Measurements from ENCODE around the gene QKI. TPM values are rescaled to one million over a fixed set of nuclear protein-coding genes. Genes with fewer than 3 reads are reported as not detected.
A peak's percentile ranks its signal among the peaks of the same experiment; 100 is the strongest.
"Not testable (repeated sequence)": the region's sequence is repeated elsewhere in the genome, so short reads cannot be mapped to it uniquely, and the experiment has no call there.

Gene QKI
- total RNA-seq, 1 experiment from 2014 or later: 61.1 TPM

DNA sequence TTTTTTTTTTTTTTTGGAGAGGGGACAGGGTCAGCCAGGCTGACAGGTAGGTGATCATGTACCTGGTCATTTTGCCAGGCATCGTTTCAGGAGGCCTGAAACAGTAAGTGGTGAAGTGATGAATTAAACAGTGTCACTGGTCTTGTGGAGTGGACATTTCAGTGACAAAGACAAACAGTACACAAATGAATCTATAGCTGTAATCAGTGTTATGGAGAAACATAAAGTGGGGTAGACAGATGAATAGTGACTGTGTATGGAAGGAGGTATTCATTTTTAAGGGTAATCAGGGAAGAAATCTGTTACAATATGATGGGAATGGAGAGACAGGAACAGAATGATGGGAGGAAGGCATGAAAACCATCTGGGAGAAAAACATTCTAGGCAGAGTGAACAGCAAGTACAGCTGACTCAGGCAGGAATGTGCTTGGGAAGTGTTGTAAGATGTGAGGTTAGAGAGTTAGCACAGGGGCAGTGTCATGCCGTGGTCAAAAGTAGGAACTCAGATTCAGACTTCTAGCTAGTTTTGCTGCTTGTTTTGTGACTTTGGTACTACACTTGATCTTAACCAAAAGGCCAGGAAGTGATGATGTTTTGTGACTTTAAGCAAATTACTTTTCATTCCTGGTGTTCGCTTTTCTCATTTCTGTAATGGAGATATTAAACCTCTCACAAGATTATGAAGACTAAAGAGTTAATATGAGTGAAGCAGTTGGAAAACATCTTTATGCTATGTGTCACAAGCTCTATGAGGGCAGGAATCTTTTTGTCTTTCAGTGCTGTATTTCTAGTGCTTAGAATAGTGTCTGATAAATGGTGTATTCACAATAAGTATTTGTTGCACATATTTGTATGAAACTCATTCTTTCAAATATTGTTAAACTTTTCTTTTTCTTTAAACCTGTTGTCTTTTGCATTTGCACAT is 43.4 kb downstream of the QKI start:
- in situ Hi-C loops (cut with HindIII; ENCODE audit: low pct_unique_long_range_greater_than_20kb, low sequenced_read_pairs): no loop called here
- DNase-seq (ENCODE audit: low read depth, low spot score): no peak

DNA sequence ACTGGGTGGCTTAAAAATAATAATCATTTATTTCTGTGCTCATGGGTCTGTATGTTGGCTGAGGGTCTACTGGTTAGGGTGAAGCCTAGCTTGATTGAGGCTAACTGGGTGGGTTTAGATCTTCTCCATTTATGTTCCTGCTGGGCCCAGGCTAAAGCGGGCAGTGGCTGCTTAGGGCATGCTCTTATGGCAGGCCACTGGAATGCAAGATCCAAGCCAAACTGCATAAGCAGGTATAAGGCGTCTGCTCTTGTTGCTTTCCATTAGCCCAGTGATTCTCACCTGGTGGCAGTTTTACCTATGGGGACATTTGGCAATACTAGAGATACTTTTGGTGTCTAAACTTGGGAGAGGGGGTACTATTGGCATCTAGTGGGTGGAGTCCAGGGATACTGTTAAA is 44.5 kb downstream of the QKI start:
- in situ Hi-C loops (cut with HindIII; ENCODE audit: low pct_unique_long_range_greater_than_20kb, low sequenced_read_pairs): no loop called here
- no peak for DNase-seq (ENCODE audit: low read depth, low spot score)

DNA sequence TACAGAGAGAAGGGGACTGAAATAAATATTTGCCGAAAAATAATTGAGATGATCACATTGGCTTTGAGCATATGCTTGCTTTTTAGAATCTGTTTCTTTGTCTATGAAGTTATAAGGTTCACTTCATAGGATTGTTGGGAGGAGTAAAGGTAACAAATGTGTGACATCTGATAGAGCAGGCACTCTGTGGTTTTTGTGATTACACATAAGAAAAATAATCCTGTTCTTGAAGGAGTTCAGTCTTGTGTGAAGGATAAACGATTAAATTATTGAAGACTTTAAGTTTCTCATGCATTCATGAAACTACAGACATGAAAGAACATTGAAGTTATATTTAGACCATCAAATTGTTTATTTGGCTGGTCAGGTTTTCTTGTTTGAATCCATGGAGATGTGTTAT is 45.0 kb downstream of the QKI start:
- DNase-seq (ENCODE audit: low read depth, low spot score): no peak

DNA sequence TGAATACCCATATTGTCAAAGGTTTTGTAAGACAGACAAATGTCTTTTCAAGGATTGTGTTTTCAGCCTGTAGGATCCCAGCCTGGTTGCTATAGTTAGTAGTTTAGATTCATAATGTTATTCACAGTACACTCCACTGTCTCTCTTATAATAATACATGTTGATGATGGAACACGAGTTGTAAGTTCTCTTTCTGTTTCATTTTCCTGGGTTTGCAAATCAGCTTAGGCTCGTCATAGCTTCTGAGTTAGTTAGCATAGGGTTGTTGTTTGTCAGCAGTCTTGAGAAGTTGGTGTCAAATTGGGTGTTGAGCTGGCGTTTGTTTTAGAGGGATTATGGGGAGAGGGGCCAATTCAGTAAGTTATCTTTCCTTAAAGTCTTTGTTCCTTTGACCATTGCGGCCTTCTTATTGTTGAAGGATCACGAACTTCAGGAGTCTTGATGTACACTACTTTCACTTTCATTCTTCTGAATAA is 45.8 kb downstream of the QKI start:
- in situ Hi-C loops (cut with HindIII; ENCODE audit: low pct_unique_long_range_greater_than_20kb, low sequenced_read_pairs): no loop called here
- DNase-seq (ENCODE audit: low read depth, low spot score): peak; percentile 43

More for the DNA sequence above, 45.0 kb downstream of the QKI start:
- in situ Hi-C loops (cut with HindIII; ENCODE audit: low pct_unique_long_range_greater_than_20kb, low sequenced_read_pairs): no loop called here

DNA sequence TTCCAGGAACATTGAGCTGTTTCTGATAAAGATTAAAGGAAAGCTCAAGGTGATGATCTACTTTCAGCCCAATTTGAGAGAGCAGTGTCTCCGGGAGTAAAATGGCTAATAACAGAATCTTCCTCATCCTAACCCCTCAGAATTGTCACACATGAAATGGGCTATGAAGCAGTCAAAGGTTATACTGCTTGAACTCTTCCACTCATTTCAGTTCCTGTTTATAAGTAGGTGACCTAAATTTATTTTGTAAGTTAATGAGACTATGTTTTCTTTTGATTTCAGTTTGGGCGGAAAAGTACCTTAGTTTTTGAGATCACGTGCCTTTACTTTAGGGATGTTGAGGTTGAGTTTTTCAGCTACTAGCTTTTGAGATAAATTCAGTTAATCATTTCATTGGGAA is 47.2 kb downstream of the QKI start:
- no peak for DNase-seq (ENCODE audit: low read depth, low spot score)
- in situ Hi-C loops (cut with HindIII; ENCODE audit: low pct_unique_long_range_greater_than_20kb, low sequenced_read_pairs): no loop called here

DNA sequence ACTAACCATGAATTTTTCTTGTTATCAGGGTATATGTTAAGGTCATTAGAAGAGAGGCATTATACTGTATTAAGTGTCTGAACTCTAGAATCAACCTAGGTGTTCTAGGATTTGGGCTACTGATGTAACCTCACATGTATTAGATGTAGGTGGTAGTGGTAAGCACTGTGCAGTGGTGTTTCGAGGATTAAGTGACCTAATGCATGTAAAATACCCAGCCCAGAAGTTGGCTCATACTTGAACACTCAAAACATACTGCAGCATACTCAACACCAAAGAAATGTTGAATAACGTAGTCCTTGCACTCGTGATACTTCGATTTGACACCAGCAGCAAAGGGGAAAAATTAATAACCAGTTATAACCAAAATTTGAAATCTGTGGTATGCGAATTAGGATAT is 48.7 kb downstream of the QKI start:
- DNase-seq (ENCODE audit: low read depth, low spot score): no peak
- in situ Hi-C loops (cut with HindIII; ENCODE audit: low pct_unique_long_range_greater_than_20kb, low sequenced_read_pairs): no loop called here

DNA sequence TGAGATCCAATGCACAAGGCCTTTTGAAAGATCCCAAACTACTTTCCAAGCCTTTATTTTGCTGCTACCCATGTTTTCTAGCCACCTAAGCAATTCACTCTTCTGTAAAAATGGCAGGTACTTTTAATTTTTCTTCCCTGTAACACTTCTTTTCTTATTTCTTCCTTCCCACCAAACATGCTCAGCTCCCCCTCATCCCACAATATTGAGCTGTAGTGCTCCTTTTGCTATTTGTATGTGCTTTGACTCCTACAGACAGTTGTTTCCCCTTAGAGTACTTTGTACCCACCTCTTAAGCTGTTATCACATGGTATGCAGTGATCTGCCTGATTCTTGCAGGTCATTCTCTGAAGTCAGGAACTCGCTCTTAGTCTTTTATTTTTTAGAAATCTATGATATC is 49.3 kb downstream of the QKI start:
- in situ Hi-C loops (cut with HindIII; ENCODE audit: low pct_unique_long_range_greater_than_20kb, low sequenced_read_pairs): no loop called here

DNA sequence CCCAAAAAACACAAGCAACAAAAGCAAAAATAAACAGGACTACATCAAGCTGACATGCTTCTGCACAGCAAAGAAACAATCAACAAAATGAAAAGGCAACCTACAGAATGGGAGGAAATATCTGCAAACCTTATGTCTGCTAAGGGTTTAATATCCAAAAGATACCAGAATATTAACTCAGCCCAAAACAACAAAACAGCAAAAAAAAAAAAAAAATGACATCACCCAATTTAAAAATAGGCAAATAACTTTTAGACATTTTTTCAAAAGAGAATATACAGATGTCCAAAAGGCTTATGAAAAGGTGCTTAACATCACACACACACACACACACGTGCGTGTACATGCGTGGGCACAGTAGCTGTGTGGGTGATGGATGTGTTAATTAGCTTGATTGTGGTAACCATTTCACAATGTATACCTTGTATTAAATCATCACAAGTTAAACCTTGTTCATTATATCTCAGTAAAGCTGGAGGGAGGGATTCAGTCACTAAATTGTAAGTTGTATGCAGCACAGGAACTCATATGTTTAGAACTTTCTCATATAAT is 52.4 kb downstream of the QKI start:
- DNase-seq (ENCODE audit: low read depth, low spot score): no peak
- in situ Hi-C loops (cut with HindIII; ENCODE audit: low pct_unique_long_range_greater_than_20kb, low sequenced_read_pairs): no loop called here

More for the DNA sequence above, 49.3 kb downstream of the QKI start:
- DNase-seq (ENCODE audit: low read depth, low spot score): no peak

DNA sequence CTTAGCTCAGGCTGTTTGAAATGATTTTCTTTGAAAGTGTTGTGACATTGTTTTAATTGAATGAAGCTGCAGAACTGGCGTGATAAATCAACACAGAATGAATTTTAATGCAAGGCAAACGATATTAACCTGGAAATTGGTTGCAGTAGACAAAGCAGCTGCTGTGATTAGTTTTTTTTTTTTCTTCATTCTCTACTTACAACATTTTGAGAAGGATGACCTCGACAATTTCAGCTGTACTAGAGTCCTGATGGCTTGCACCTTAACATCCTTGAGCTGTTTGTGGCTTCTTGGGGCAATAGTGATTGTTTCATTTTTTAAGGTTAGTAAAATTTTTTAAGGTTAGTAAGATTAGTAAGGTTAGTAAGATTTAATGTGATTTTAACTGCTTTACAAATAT is 54.2 kb downstream of the QKI start:
- DNase-seq (ENCODE audit: low read depth, low spot score): no peak
- in situ Hi-C loops (cut with HindIII; ENCODE audit: low pct_unique_long_range_greater_than_20kb, low sequenced_read_pairs): no loop called here

DNA sequence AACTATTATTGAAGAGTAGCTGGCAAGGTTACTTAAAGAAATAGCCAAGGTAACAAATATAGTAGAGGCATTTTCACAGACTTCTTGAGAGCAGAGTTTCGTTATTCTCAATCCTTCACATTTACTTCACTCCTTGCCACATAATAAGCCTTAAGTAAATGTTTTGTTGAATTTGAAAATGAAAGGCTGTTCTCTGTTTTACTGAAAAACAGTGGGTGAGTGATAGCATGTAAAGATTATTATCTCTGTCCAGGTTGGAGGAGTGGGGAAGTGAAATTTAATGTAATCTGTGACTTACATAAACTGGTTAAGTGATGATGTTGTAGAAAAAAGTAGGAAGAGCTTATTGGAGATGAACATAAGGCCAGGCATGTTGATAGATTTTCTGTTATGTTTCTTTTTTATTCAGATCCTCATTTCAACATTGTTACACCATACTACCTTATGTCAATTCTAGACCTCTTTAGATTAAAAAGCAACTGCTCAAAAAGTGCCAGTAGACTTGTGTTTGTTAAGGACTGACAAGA is 55.0 kb downstream of the QKI start:
- in situ Hi-C loops (cut with HindIII; ENCODE audit: low pct_unique_long_range_greater_than_20kb, low sequenced_read_pairs): no loop called here
- no peak for DNase-seq (ENCODE audit: low read depth, low spot score)

DNA sequence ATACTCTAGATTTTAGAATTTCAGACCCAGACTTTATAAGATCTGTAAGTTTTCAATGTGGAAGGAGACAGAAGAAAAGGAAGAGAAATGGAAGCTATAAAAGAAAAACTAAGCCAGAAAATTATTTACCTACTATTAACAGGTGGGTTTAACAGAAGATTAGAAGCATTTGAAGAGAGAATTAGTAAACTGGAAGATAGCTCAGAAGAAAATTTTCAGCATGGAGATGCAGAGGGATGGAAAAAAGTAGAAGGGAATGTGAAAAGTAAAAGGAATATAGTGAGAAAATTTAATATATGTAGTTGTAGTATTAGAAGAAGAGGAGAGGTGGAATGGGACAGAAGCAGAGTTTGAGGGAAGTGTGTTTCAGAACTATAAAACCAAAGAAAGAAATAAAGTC is 56.1 kb downstream of the QKI start:
- no peak for DNase-seq (ENCODE audit: low read depth, low spot score)
- in situ Hi-C loops (cut with HindIII; ENCODE audit: low pct_unique_long_range_greater_than_20kb, low sequenced_read_pairs): no loop called here

DNA sequence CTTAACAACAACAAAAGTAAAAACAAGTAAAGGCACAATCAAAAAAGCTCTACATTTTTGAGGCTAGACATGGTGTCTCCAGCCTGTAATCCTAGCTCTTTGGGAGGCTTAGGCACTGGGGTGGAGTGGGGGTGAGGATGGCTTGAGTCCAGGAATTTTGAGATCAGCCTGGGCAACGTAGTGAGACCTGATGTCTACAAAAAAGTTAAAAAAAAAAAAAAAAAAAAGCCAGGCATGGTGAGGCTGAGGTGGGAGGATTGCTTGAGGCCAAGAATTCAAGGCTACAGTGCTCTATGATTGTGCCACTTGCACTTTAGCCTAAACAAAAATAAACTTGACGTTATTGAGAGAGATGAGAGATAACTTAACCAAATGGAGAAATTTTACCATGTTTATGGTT is 60.1 kb downstream of the QKI start:
- no peak for DNase-seq (ENCODE audit: low read depth, low spot score)
- in situ Hi-C loops (cut with HindIII; ENCODE audit: low pct_unique_long_range_greater_than_20kb, low sequenced_read_pairs): no loop called here

DNA sequence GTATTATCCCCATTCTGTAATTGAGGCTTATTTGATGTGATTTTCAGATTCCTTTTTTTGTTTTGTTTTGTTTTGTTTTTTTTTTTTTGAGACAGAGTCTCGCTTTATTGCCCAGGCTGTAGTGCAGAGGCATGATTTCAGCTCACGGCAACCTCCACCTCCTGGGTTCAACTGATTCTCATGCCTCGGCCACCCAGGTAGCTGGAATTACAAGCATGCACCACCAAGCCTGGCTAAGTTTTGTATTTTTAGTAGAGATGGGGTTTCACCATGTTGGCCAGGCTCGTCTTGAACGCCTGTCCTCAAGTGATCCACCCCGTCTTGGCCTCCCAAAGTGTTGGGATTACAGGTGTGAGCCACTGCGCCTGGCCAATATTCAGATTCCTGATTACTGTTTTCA is 62.4 kb downstream of the QKI start:
- in situ Hi-C loops (cut with HindIII; ENCODE audit: low pct_unique_long_range_greater_than_20kb, low sequenced_read_pairs); DNase-seq (ENCODE audit: low read depth, low spot score): not testable (repeated sequence)

DNA sequence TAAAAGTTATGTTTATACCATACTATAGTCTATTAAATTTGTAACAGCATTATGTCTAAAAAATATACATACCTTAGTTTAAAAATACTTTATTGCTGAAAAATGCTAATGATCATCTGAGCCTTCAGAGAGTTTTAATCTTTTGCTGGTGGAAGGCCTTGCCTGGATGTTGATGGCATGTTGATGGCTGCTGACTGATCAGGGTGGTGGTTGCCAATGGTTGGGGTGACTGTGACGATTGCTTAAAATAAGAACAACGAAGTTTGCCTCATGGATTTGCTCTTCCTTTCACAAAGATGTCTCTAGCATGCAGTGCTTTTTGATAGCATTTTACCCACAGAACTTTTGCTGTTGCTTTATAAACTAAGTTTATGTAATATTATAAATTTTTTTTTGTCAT is 68.6 kb downstream of the QKI start:
- in situ Hi-C loops (cut with HindIII; ENCODE audit: low pct_unique_long_range_greater_than_20kb, low sequenced_read_pairs): no loop called here
- DNase-seq (ENCODE audit: low read depth, low spot score): no peak

DNA sequence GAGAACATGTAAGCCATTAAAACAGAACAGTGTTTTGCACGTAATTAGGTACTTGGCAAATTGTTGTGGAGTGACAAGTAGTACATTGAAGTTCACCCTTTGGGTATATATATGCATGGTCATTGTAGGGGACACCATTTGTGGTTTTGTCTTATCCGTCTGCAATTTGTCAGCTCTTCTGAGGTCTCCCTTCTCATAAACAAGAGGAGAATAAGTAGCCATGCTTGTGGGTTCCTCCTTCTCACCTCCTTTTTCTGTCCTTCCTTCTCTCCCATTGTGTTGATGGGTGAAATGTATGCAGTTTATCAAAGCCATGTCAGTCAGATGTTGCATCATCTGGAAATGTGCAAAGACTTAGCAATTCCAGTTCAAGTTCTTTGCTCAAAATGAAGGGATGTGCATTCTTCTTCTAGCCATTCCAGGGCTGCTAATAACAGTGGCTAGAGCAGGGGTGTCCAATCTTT is 70.9 kb downstream of the QKI start:
- in situ Hi-C loops (cut with HindIII; ENCODE audit: low pct_unique_long_range_greater_than_20kb, low sequenced_read_pairs): no loop called here
- DNase-seq (ENCODE audit: low read depth, low spot score): no peak

DNA sequence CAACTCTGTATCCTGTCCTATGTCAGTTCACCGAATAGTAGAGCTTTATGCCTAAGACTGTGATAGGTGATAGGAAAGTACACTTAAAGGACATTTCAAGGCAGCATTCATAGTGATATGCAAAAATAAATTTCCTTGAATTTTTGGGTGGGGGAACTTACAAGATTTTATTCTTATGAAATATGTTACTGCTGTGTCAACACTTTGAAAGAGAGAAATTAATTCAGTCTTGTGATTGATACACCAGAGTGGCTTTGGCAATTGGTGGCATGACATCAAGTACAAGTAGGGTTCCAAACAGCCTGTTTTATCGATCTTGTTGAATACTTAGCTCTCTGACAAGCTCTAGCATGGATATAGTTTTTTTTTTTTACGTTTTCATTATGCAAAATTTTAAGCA is 72.3 kb downstream of the QKI start:
- no peak for DNase-seq (ENCODE audit: low read depth, low spot score)
- in situ Hi-C loops (cut with HindIII; ENCODE audit: low pct_unique_long_range_greater_than_20kb, low sequenced_read_pairs): no loop called here

DNA sequence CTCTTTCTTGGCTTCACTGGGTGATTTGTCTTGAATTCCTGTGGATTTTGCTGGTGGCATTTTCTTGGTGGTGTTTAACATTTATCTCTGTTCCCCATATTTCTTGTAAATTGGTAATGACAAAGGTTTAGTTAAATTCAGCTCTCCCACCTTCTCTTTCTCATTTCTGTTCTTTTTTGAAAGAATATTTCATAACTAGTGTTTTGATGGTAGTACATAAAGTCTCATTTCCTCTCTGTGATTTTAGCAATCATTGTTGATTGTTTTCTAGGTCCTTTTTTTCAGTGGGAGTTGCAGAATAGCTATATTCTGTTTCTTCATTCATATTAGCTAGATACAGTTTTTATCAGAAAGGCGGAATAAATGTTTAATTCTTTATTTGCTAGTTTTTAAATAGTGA is 73.1 kb downstream of the QKI start:
- no peak for DNase-seq (ENCODE audit: low read depth, low spot score)
- in situ Hi-C loops (cut with HindIII; ENCODE audit: low pct_unique_long_range_greater_than_20kb, low sequenced_read_pairs): no loop called here

DNA sequence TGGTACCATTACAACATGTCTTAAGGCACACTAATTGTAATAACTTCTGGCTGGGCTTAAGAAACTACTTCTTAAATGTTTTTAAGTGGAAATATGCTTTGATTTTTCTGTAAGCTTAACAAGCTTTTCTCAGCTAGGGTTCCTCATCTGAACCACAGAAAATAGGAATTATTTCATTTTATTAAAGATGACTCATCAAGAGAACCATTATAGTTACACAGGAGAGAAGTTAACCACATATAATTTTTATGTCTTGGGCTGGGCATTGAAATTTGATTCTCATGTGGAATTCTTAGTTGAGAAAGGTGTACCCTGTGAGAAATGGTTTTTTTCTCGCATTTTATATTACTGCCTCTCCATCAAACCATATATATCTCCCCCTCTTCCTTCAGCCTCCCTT is 75.1 kb downstream of the QKI start:
- no peak for DNase-seq (ENCODE audit: low read depth, low spot score)
- in situ Hi-C loops (cut with HindIII; ENCODE audit: low pct_unique_long_range_greater_than_20kb, low sequenced_read_pairs): no loop called here
